AG04449 (cell line): Measurements from ENCODE around the gene ZNF341.

ENCODE experiments used
- CTCF ChIA-PET: fragments of 350-600 bp; formaldehyde crosslinking; extraction: SDS; loops from one replicate; lab custom pipeline; 2021; ENCODE audit warnings: antibody characterized with exemption; lab: Yijun Ruan, JAX
- POLR2A ChIA-PET: fragments of 400-600, 350-600 bp; formaldehyde crosslinking; extraction: SDS; loops from one replicate; lab custom pipeline; 2020; ENCODE audit warnings: antibody characterized with exemption, inconsistent platforms; lab: Yijun Ruan, JAX
- DNase-seq: peaks from one replicate; pipeline ENCODE4 v3.0.0-alpha.2; 2010; ENCODE audit warnings: low read depth, low spot score
- H3K4me3 ChIP-seq: 2 replicates; pipeline ENCODE4 v1.5.1; 2011; ENCODE audit warnings: low read depth, mild to moderate bottlenecking, control low read depth, low read length
- TF ChIP-seq, protein P1 (sequence below): IDR thresholded peaks from one replicate; pipeline ENCODE4 v1.5.1; 2011; ENCODE audit warnings: mild to moderate bottlenecking, moderate library complexity, low read length, control low read depth, inconsistent platforms; ENCODE audit not compliant: insufficient read depth; ENCODE audit errors: missing control alignments

The ZNF341 gene

DNA sequence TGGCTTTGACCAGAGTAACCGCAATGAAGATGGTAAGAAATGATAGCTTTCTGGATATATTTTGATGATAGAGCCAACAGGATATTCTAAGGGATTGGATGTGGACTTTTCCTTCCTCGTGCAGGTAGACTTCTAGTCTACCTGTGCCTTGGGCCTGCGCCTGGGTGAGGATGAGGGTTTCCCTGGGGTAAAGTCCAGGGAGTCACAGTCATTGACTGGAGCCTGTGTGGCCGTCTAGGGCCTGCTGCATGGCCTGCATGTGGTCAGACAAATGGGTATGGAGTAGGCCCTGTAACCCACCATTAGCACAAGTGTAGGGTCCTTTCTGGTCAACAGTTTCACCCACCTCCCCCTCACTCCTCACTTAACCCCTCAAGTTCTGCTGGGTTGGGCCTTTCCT, 66.6 kb downstream of the ZNF341 start:
- POLR2A ChIA-PET: no interaction called here
- TF ChIP-seq, protein P1, sequence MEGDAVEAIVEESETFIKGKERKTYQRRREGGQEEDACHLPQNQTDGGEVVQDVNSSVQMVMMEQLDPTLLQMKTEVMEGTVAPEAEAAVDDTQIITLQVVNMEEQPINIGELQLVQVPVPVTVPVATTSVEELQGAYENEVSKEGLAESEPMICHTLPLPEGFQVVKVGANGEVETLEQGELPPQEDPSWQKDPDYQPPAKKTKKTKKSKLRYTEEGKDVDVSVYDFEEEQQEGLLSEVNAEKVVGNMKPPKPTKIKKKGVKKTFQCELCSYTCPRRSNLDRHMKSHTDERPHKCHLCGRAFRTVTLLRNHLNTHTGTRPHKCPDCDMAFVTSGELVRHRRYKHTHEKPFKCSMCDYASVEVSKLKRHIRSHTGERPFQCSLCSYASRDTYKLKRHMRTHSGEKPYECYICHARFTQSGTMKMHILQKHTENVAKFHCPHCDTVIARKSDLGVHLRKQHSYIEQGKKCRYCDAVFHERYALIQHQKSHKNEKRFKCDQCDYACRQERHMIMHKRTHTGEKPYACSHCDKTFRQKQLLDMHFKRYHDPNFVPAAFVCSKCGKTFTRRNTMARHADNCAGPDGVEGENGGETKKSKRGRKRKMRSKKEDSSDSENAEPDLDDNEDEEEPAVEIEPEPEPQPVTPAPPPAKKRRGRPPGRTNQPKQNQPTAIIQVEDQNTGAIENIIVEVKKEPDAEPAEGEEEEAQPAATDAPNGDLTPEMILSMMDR: no peak
- DNase-seq: no peak
- H3K4me3 ChIP-seq: no peak overlapping the region
- CTCF ChIA-PET: interaction anchor here (0.9 to 1.1 kb wide), 2 partner anchors 8 to 13 kb away, joined by 4 read pairs; partner anchors contain the start of gene CHMP4B

DNA sequence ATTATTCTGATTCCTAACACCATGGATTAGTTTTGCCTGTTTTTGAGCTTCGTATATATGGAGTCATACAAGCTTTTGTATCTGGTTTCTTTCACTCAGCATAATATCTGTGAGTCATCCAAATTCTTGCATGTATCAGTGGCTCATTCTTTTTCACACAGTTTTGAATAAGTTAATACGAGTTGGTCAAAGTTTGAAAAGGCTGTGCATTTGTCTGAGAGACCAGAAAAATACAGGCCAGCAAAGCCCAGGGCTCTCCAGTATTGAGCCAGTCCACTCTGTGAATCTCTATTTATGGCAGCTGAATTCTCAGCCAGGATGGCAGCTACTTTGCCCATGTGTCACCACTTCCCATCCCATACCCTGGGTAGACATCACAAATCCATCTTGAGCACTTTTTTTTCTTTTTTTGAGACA, 72.1 kb downstream of the ZNF341 start:
- CTCF ChIA-PET: interaction anchor here (1.2 to 5.0 kb wide), 2 partner anchors 11 to 14 kb away, joined by 4 to 47 read pairs; no protein-coding TSS in a partner anchor

DNA sequence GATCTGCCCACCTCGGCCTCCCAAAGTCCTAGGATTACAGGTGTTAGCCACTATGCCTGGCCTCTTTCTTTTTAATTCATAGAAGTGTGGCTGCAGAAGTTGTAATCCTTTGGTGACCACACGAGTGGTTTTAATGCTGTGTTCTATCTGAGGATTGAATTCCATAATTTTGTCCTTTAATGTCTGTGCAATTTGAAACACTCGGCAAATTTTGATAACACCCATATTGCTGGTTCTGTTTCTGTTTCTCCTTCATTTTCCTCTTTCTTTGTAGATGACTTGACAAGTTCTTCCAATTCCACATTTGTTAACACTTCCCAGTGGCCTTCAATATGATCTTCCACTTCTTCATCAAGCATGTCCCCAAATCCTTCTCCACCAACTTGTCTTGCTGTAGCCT, 76.6 kb downstream of the ZNF341 start:
- ChIA-PET CTCF (interaction anchor here (0.7 kb wide), 1 partner anchor 15 kb away, joined by 3 read pairs; no protein-coding TSS in a partner anchor), POLR2A (no interaction called here)
- DNase-seq: no peak
- no peak overlapping the region for H3K4me3 ChIP-seq
- TF ChIP-seq, protein P1: no peak

More for the DNA sequence above, 72.1 kb downstream of the ZNF341 start:
- TF ChIP-seq, protein P1: no peak
- no peak overlapping the region for H3K4me3 ChIP-seq
- DNase-seq: no peak
- POLR2A ChIA-PET: no interaction called here

DNA sequence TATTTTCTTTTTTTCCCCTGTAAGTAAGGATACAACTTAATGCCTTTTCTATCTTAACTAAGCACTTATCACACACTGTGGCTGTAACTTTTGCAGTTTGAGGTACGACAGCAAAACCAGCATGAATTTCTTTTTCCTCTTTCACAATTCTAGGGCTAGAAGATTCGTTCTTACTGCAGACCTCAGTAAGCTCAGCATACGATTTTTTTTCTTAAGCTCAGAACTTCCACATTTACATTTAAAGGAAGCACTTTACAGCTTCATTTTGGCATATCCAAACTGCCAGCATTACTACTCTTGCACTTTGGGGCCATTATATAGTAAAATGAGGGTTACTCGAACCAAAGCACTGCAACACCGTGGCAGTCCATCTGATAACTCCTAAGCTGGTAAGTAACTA, 78.5 kb downstream of the ZNF341 start:
- DNase-seq: no peak
- TF ChIP-seq, protein P1: no peak
- H3K4me3 ChIP-seq: no peak overlapping the region
- ChIA-PET POLR2A (interaction anchor here (1.2 kb wide), 1 partner anchor 302 kb away, joined by 7 read pairs; the partner anchor contains the start of gene EIF2S2), CTCF (interaction anchor here (0.6 to 1.2 kb wide), 4 partner anchors 16 to 1034 kb away, joined by 3 to 5 read pairs (median 3); no protein-coding TSS in a partner anchor)

DNA sequence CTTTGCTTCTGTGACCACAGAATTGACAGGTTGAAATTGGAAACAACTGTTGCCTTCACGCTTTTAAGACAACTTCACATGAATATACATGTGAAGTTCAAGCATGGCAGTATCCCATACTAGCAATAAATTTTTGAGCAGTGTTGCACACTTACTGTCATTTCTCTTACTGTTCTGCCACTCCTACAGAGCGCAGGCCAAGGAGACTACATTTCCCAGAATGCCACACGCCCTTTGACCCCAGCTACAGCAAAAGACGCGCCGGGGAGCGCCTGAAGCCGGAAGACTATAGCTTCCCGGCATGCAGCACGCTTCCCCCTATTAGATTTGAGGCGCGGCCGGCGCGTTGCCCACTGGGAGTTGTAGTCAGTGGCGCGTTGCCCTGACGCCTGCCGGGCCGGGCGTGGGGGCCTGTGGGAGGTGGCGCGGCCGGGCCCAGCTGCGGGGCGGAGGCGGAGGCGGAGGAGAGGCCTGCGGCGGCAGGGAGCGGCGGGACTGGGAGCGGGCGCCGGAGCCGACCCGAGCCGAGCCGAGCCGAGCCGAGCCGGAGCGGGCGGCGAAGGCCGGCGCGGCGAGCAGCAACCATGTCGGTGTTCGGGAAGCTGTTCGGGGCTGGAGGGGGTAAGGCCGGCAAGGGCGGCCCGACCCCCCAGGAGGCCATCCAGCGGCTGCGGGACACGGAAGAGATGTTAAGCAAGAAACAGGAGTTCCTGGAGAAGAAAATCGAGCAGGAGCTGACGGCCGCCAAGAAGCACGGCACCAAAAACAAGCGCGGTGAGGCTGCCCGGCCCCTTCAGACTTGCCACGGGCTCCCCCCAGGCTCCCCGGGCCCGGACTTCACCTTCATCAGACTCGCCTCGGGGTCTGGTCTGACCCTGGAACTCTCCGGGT, 79.3 kb downstream of the ZNF341 start, which contains the start of gene CHMP4B:
CHMP4B (plus strand) TSS at position 464 of the 891 bp plus-strand sequence; CDS start at position 585, 121 bp downstream.
- CTCF ChIA-PET: interaction anchor here (0.7 to 1.4 kb wide), 4 partner anchors 13 to 22 kb away, joined by 3 to 5 read pairs (median 4); no protein-coding TSS in a partner anchor
- TF ChIP-seq, protein P1: no peak
- POLR2A ChIA-PET: interaction anchor here (0.7 to 1.2 kb wide), 4 partner anchors 8 to 405 kb away, joined by 3 to 7 read pairs (median 4); partner anchors contain the start of gene EIF2S2
- peak; percentile 82 for DNase-seq
- peak within 1 kb of the TSS; percentile 96 for H3K4me3 ChIP-seq
